Keratinocyte (primary cell): ENCODE data around the gene ISX. TPM values are rescaled to one million over a fixed set of nuclear protein-coding genes. Genes with fewer than 3 reads are reported as not detected.

ENCODE experiments used
- DNase-seq: peaks from one replicate; pipeline ENCODE4 v3.0.0-alpha.2; 2011; ENCODE audit warnings: low read depth, missing footprints, low spot score
- FAIRE-seq: peaks from 2 replicates; lab custom pipeline; 2011; peaks lifted over from hg19 to GRCh38; lab: Jason Lieb, UNC
- H2AFZ ChIP-seq: 2 replicates; pipeline ENCODE4 v1.6.0; 2012; ENCODE audit warnings: low read length, control low read depth, inconsistent platforms; ENCODE audit not compliant: control insufficient read depth
- H3K27ac ChIP-seq: 2 replicates; pipeline ENCODE4 v1.5.1; 2011; ENCODE audit warnings: low read length; ENCODE audit not compliant: control insufficient read depth, insufficient read depth
- H3K27me3 ChIP-seq: 3 replicates; pipeline ENCODE4 v1.6.0; 2011; ENCODE audit warnings: low read length; ENCODE audit not compliant: control insufficient read depth, insufficient read depth; ENCODE audit errors: extremely low read depth
- H3K36me3 ChIP-seq, 2 experiments: 2 replicates in 1 of 2; 3 replicates in 1 of 2; pipeline ENCODE4 v1.5.1; 2011; ENCODE audit warnings: low read length in 2 of 2, mild to moderate bottlenecking in 1 of 2; ENCODE audit not compliant: control insufficient read depth in 2 of 2, insufficient read depth in 2 of 2; ENCODE audit errors: extremely low read depth in 1 of 2
- H3K4me1 ChIP-seq: 3 replicates; pipeline ENCODE4 v1.5.1; 2011; ENCODE audit warnings: low read length; ENCODE audit not compliant: control insufficient read depth, insufficient read depth; ENCODE audit errors: extremely low read depth
- H3K4me2 ChIP-seq: 3 replicates; pipeline ENCODE4 v1.6.0; 2011; ENCODE audit warnings: low read depth, low read length; ENCODE audit not compliant: control insufficient read depth, insufficient read depth; ENCODE audit errors: extremely low read depth
- H3K4me3 ChIP-seq, 3 experiments: fragments of 200-600 bp in 1 of 3; sonication (generic) in 1 of 3; 2 replicates in 2 of 3; 3 replicates in 1 of 3; pipeline ENCODE4 v1.5.1; 2011 to 2016; ENCODE audit warnings: low read length in 3 of 3, mild to moderate bottlenecking in 3 of 3, control low read depth in 2 of 3, inconsistent platforms in 1 of 3, low read depth in 1 of 3, mixed read lengths in 1 of 3, mixed run types in 1 of 3, moderate library complexity in 1 of 3; ENCODE audit not compliant: control insufficient read depth in 2 of 3, insufficient read depth in 2 of 3; ENCODE audit errors: extremely low read depth in 1 of 3
- H3K79me2 ChIP-seq: 2 replicates; pipeline ENCODE4 v1.6.0; 2012; ENCODE audit warnings: low read length; ENCODE audit not compliant: control insufficient read depth, insufficient read depth
- H3K9ac ChIP-seq: 3 replicates; pipeline ENCODE4 v1.6.0; 2011; ENCODE audit warnings: low read length; ENCODE audit not compliant: control insufficient read depth, insufficient read depth; ENCODE audit errors: extremely low read depth
- H3K9me1 ChIP-seq: 3 replicates; pipeline ENCODE4 v1.6.0; 2011; ENCODE audit warnings: low read length; ENCODE audit not compliant: control insufficient read depth, insufficient read depth; ENCODE audit errors: extremely low read depth
- H3K9me3 ChIP-seq: 2 replicates; pipeline ENCODE4 v1.5.1; 2012; ENCODE audit warnings: low read depth, low read length; ENCODE audit not compliant: control insufficient read depth
- H4K20me1 ChIP-seq: 3 replicates; pipeline ENCODE4 v1.6.0; 2011; ENCODE audit warnings: low read length; ENCODE audit not compliant: control insufficient read depth, insufficient read depth; ENCODE audit errors: extremely low read depth
- EZH2 ChIP-seq: IDR thresholded peaks from one replicate; pipeline ENCODE4 v1.6.1; 2012; ENCODE audit warnings: inconsistent platforms, mild to moderate bottlenecking, low read length, moderate library complexity
- dilution Hi-C: fragments of 300-500 bp; cut with MboI; formaldehyde crosslinking; loops from one replicate; pipeline ENCODE4 v1.7.0; 2020; ENCODE audit warnings: low sequenced_read_pairs; ENCODE audit not compliant: extremely low pct_ligation_motif_present
- polyA plus RNA-seq, 5 experiments: library from polyadenylated mRNA; depleted of rRNA in 3 of 5; stranded (reverse) in 3 of 5; stranded (forward) in 1 of 5; unstranded in 1 of 5; fragments of >200 nt; gene quantifications; 1 replicate in 1 of 5; 2 replicates in 3 of 5; 3 replicates in 1 of 5; pipeline versions ENCODE4 v1.2.1 to v1.2.3, GENCODE V29; 2011 to 2012; ENCODE audit warnings: missing spikeins in 2 of 5, low read depth in 1 of 5, low replicate concordance in 1 of 5
- TF ChIP-seq, protein P1 (sequence below), 3 experiments: IDR thresholded peaks in 1 of 3; conservative IDR thresholded peaks in 1 of 3; optimal IDR thresholded peaks in 1 of 3; 2 replicates in 2 of 3; 3 replicates in 1 of 3; pipeline versions ENCODE3 to v1.5.1; 2011; ENCODE audit warnings: low read length in 3 of 3, mild to moderate bottlenecking in 3 of 3, moderate library complexity in 2 of 3, control low read depth in 1 of 3, inconsistent platforms in 1 of 3; ENCODE audit not compliant: insufficient read depth in 2 of 3; ENCODE audit errors: extremely low read depth in 1 of 3

Gene ISX
- polyA plus RNA-seq, 1 donor (not counting 4 experiments of a cell fraction or from before 2014, with no cell fraction given), result not detected

DNA sequence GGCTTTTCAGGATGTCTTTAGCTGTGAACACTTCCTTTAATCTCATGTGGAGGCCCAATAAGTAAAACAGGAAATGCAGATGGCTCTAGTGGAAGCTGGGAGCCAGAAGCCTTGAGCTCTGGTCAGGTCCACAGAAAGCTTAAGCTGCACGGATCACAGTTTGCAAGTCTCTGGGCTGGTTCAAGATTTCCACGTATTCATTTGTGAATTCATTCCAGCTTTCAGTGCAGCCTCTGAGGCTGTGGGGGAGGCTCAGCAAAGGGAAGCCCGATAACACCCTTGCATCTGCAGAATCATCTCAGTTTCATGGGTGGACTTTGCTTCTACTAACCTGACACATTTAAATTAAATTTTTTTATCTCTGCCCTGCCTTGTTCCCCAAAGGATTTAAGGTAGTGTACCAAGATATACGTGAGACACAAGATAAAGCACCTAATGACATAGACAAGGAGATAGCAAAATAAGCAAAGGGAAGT, 65.6 kb downstream of the ISX start:
- no peaks in the 10 kb centered on the region for H3K9me3 ChIP-seq
- no peak for FAIRE-seq
- dilution Hi-C loops, result no loop called here
- H3K79me2 ChIP-seq, result no peaks in the 10 kb centered on the region
- H3K9ac ChIP-seq, result no peak overlapping the region
- no peak overlapping the region for H2AFZ ChIP-seq
- no peak for TF ChIP-seq EZH2
- TF ChIP-seq, protein P1, sequence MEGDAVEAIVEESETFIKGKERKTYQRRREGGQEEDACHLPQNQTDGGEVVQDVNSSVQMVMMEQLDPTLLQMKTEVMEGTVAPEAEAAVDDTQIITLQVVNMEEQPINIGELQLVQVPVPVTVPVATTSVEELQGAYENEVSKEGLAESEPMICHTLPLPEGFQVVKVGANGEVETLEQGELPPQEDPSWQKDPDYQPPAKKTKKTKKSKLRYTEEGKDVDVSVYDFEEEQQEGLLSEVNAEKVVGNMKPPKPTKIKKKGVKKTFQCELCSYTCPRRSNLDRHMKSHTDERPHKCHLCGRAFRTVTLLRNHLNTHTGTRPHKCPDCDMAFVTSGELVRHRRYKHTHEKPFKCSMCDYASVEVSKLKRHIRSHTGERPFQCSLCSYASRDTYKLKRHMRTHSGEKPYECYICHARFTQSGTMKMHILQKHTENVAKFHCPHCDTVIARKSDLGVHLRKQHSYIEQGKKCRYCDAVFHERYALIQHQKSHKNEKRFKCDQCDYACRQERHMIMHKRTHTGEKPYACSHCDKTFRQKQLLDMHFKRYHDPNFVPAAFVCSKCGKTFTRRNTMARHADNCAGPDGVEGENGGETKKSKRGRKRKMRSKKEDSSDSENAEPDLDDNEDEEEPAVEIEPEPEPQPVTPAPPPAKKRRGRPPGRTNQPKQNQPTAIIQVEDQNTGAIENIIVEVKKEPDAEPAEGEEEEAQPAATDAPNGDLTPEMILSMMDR (optimal IDR thresholded peaks at IDR 0.05 in 1 of 3, IDR thresholded peaks at IDR 0.05 in 1 of 3, conservative IDR thresholded peaks at IDR 0.05 in 1 of 3; ENCODE audit: extremely low read depth in 1 of 3, insufficient read depth in 2 of 3, low read length in 3 of 3), result no peak
- H3K4me3 ChIP-seq, result no peak overlapping the region
- H3K4me1 ChIP-seq, result no peaks in the 10 kb centered on the region
- no peak overlapping the region for H3K27ac ChIP-seq
- no peaks in the 10 kb centered on the region for H3K9me1 ChIP-seq
- H4K20me1 ChIP-seq, result no peaks in the 10 kb centered on the region
- H3K27me3 ChIP-seq, result peaks cover 11% of the 10 kb centered on the region
- no peaks in the 10 kb centered on the region for H3K36me3 ChIP-seq
- no peak for DNase-seq
- H3K4me2 ChIP-seq, result no peak overlapping the region

DNA sequence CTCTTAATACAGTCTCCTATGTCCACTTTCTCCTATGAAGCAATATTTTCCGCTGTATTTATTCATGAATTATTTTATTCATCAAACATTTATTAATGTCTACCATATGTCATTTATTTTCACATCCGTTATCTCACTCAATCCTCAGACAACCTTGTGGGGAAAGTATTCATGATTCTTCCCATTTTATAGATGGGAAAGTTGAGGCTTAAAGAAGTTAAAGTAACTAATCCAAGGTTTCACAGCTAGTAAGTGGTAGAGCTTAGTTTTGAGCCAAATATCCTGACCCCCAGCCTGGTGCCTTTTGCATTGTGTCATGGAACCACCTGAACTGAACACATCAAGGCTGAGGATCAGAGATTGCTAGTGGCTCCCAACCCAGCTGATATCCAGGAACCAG, 66.6 kb downstream of the ISX start:
- H3K9me1 ChIP-seq, result no peaks in the 10 kb centered on the region
- dilution Hi-C loops, result no loop called here
- no peaks in the 10 kb centered on the region for H3K4me1 ChIP-seq
- H2AFZ ChIP-seq, result no peak overlapping the region
- no peaks in the 10 kb centered on the region for H3K9me3 ChIP-seq
- no peak overlapping the region for H3K4me3 ChIP-seq
- H3K36me3 ChIP-seq, result no peaks in the 10 kb centered on the region
- no peaks in the 10 kb centered on the region for H3K79me2 ChIP-seq
- no peak for FAIRE-seq
- H4K20me1 ChIP-seq, result no peaks in the 10 kb centered on the region
- H3K27me3 ChIP-seq, result peaks cover 11% of the 10 kb centered on the region
- no peak for DNase-seq
- H3K9ac ChIP-seq, result no peak overlapping the region
- no peak overlapping the region for H3K27ac ChIP-seq
- no peak overlapping the region for H3K4me2 ChIP-seq
- TF ChIP-seq, protein P1 (optimal IDR thresholded peaks at IDR 0.05 in 1 of 3, IDR thresholded peaks at IDR 0.05 in 1 of 3, conservative IDR thresholded peaks at IDR 0.05 in 1 of 3; ENCODE audit: extremely low read depth in 1 of 3, insufficient read depth in 2 of 3, low read length in 3 of 3), result no peak
- TF ChIP-seq EZH2, result no peak
